ENCODE measurements around the gene PEX14.

GRCh38 chr1:10495952-10496351, 21.2 kb downstream of the PEX14 start:
- TF ChIP-seq CTCF (optimal IDR thresholded peaks at IDR 0.05 in 1 of 3, IDR thresholded peaks at IDR 0.05 in 1 of 3, conservative IDR thresholded peaks at IDR 0.05 in 1 of 3; ENCODE audit: extremely low read depth in 1 of 3, insufficient read depth in 2 of 3, low read length in 3 of 3): no peak
- TF ChIP-seq EZH2 (IDR thresholded peaks at IDR 0.05; ENCODE audit: low read length): no peak

Data from keratinocyte (primary cell).